D721Med (cell line): ENCODE measurements around the gene RGS10.

Experiments
- DNase-seq: peaks from one replicate; pipeline ENCODE4 v3.0.0; 2011; ENCODE audit warnings: low spot score; ENCODE audit not compliant: insufficient read length
- FAIRE-seq: peaks from 2 replicates; lab custom pipeline; 2011; peaks lifted over from hg19 to GRCh38; lab: Jason Lieb, UNC
- TF ChIP-seq, protein P1 (sequence below): IDR thresholded peaks from 2 replicates; pipeline ENCODE4 v1.5.1; 2012; ENCODE audit warnings: mild to moderate bottlenecking, control low read depth; ENCODE audit not compliant: insufficient read depth; ENCODE audit errors: missing control alignments

Gene RGS10

DNA sequence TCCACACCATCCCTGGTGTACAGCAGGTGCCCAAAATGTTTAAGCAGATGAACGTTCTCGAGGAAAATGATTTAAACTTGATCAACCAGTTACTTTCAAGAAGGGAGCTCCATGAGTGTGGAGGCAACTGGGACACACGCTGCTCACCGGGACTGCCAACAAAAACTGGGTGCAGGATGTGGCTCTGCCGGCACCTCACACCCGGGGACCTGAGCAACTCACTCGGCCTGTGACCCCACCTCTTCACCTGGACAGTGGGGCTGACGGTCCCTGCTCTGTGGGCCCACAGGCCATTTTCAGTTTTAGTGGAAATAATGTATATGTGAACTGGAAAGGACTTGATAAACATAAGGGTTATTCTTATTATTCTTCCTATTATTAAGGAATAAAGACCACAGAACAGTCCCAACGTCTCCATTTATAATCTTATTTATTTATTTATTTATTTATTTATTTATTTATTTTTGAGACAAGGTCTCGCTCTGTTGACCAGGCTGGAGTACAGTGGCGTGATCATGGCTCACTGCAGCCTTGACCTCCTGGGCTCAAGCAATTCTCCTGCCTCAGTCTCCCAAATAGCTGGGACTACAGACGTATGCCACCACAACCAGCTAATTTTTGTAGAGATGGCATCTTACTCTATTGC lies 60.6 kb downstream of the RGS10 start:
- TF ChIP-seq, protein P1, sequence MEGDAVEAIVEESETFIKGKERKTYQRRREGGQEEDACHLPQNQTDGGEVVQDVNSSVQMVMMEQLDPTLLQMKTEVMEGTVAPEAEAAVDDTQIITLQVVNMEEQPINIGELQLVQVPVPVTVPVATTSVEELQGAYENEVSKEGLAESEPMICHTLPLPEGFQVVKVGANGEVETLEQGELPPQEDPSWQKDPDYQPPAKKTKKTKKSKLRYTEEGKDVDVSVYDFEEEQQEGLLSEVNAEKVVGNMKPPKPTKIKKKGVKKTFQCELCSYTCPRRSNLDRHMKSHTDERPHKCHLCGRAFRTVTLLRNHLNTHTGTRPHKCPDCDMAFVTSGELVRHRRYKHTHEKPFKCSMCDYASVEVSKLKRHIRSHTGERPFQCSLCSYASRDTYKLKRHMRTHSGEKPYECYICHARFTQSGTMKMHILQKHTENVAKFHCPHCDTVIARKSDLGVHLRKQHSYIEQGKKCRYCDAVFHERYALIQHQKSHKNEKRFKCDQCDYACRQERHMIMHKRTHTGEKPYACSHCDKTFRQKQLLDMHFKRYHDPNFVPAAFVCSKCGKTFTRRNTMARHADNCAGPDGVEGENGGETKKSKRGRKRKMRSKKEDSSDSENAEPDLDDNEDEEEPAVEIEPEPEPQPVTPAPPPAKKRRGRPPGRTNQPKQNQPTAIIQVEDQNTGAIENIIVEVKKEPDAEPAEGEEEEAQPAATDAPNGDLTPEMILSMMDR, result no peak
- no peak for FAIRE-seq

DNA sequence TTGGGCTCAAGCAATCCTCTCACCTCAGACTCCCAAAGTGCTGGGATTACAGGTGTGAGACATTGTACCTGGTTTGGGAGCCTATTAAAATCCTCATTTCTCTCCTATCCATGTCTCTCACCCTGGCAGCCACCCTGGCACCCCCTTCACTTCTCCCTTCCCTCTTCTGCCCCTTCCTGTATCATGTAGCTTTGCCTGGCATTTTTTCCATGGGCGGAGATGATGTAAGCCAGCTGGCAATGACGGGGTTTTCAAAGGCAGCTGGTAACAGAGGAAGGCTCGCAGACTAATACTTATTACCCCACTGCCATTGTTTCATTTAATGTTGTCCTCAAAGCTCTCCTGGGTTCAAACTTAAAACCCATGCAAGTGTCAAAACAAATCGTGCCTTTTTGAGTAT lies 61.9 kb downstream of the RGS10 start:
- FAIRE-seq (no peak), DNase-seq (no peak)
- TF ChIP-seq, protein P1, result no peak

More for the DNA sequence above, 60.6 kb downstream of the RGS10 start:
- no peak for DNase-seq

DNA sequence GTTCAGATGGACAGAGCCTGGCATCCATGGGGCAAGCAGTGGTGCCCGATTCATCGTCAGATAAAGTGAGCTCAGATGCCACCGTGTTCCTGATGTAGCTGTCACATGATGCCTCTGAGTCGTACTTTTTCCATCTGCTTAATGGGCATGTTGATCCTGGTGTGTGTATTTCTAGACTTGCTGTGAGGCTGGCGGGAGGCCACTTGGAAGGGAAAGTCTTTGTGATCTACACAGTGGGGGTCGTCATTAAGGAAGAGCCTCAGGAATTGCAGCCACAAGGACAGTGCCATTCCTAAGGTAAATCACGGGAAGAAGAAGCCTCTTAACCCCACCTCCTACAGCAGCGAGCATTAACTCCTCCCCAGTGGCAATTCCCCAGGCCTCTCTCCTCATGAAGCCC lies 63.0 kb downstream of the RGS10 start:
- no peak for DNase-seq
- no peak for FAIRE-seq
- TF ChIP-seq, protein P1, result no peak

DNA sequence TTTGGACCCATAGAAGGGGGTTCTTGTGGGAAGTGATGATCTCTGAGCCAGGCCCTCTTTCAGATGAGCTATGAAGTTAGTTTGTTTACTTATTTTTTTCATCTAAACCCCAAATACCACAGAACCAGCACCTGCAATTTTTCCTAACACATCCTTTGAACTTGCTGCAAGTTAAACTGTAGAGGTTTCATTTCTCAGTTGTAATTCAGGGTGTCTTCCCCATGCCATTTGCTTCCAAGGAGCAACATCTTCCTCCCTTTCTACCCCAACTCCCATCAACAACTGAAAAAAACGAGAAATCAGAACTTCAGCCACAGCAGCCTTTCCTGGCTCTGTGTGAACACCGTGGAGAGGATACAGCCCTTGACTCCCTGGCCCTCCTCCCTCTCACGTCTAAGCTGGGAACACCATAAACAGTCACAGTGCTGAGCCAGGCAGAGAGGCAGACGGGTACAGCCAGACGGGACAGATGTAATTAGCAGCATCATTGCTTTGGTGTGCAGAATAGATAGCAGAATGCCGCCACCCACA lies 63.6 kb downstream of the RGS10 start:
- FAIRE-seq (no peak), DNase-seq (no peak)
- TF ChIP-seq, protein P1, result no peak

DNA sequence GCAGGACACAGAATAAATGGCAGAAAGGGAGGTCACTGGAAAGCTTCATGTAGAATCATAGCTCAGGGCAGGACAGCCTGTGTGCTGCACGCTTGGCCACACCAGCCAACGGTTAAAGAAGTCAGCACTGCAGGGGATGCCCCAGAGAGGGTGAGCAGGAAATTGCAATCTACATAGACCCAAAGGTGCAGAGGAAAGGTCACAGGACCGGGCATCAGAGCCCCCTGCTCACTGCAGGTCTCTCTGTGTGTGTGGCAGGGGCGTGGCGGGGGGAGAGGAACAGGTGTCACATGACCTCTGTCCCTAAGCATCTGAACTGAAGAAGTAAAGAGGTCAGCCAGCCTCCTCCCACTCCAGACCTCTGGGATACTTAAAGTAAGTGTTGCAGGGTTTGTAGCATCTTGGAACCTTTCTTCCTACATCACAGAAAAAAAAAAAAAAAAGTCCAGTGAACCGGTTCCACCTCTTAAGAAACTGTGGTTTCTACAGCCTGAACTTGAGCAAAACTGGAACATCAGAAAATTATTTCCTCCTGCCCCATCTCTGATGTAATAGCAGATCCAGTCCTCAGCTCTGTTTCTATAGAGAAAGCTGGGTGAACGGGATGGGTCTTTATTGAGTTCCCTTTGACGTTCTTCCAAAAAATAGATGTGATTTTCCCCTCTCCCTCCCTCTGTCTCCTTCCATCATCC lies 64.3 kb downstream of the RGS10 start:
- TF ChIP-seq, protein P1, result no peak
- FAIRE-seq (no peak), DNase-seq (no peak)

DNA sequence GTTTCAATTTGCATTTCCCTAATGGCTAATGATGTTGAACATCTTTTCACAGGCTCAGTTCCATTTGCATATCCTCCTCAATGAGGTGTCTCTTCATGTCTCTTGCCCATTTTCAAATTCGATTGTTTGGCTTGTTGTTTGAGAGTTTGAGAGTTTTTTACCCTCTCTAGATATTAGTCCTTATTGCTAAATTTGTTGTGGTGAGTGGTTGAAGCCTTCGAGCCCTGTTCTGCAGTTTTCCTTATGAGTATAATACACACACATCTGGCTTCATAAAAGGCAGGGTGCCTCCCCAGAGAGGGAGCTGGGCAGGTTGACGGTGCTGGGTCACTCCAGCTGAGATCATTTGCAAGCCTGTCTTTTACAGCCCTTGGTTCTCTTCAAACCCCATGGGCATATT lies 65.1 kb downstream of the RGS10 start:
- TF ChIP-seq, protein P1, result no peak
- no peak for FAIRE-seq
- no peak for DNase-seq

DNA sequence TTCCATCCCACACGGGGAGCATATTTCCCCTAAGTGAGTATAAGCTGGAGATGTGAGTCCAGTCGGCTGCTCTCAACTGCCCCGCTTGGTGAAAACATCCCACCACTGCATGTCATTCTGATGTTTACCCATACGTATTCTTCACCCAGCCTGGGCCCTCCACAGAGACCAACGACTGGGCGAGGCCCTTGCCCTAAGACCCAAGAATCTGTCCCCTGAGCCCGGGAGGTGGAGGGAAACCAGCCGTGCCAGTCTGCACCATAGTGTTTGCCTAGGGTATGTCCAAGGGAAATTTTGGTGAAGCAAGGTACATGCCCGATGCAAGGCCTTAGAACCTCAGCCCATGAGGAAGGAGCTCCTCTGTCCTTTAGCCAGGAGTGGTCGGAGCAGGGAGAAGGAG lies 67.9 kb downstream of the RGS10 start:
- TF ChIP-seq, protein P1, result no peak
- FAIRE-seq (no peak), DNase-seq (no peak)
